OCI-LY3 (cell line): ENCODE data around the gene KRTAP5-9.

Experiments used
- EZH2phosphoT487 ChIP-seq: fragments of 200-600 bp; shearing (Covaris generic); IDR thresholded peaks from 2 replicates; pipeline ENCODE4 v1.6.1; 2018; ENCODE audit warnings: antibody characterized with exemption, mixed run types, low read depth
- TF ChIP-seq, protein P1 (sequence below): fragments of 200-600, 300-600 bp; sonication (generic); IDR thresholded peaks from 2 replicates; pipeline ENCODE4 v1.5.1; 2014; ENCODE audit warnings: antibody characterized with exemption, low read length, low read depth

DNA sequence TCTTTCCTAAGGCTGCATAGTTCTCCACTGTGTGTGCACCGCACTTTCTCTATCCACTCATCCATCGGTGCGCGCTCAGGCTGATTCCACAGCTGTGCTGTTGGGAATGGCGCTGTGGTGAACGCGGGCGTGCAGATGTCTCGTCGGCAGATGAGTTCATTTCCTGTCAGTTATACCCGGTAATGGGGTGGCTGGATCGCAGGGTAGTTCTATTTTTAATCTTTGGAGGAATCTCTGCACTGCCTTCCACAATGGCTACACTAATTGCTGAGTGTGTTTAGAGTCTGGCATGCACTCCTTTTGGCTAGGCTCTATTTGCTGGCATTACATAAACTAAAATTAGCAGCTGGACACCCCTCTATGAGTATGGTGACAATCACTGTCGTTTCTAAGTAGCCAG, 49.1 kb upstream of the KRTAP5-9 start:
- TF ChIP-seq, protein P1, sequence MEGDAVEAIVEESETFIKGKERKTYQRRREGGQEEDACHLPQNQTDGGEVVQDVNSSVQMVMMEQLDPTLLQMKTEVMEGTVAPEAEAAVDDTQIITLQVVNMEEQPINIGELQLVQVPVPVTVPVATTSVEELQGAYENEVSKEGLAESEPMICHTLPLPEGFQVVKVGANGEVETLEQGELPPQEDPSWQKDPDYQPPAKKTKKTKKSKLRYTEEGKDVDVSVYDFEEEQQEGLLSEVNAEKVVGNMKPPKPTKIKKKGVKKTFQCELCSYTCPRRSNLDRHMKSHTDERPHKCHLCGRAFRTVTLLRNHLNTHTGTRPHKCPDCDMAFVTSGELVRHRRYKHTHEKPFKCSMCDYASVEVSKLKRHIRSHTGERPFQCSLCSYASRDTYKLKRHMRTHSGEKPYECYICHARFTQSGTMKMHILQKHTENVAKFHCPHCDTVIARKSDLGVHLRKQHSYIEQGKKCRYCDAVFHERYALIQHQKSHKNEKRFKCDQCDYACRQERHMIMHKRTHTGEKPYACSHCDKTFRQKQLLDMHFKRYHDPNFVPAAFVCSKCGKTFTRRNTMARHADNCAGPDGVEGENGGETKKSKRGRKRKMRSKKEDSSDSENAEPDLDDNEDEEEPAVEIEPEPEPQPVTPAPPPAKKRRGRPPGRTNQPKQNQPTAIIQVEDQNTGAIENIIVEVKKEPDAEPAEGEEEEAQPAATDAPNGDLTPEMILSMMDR, result no peak
- TF ChIP-seq EZH2phosphoT487, result no peak
